Keratinocyte (primary cell): ENCODE results near the gene THOC6. TPM values are rescaled to one million over a fixed set of nuclear protein-coding genes. Genes with fewer than 3 reads are reported as not detected.

ENCODE experiments used
- DNase-seq: peaks from one replicate; pipeline ENCODE4 v3.0.0-alpha.2; 2011; ENCODE audit warnings: low read depth, missing footprints, low spot score
- FAIRE-seq: peaks from 2 replicates; lab custom pipeline; 2011; peaks lifted over from hg19 to GRCh38; lab: Jason Lieb, UNC
- H2AFZ ChIP-seq: 2 replicates; pipeline ENCODE4 v1.6.0; 2012; ENCODE audit warnings: low read length, control low read depth, inconsistent platforms; ENCODE audit not compliant: control insufficient read depth
- H3K27ac ChIP-seq: 2 replicates; pipeline ENCODE4 v1.5.1; 2011; ENCODE audit warnings: low read length; ENCODE audit not compliant: control insufficient read depth, insufficient read depth
- H3K27me3 ChIP-seq: 3 replicates; pipeline ENCODE4 v1.6.0; 2011; ENCODE audit warnings: low read length; ENCODE audit not compliant: control insufficient read depth, insufficient read depth; ENCODE audit errors: extremely low read depth
- H3K36me3 ChIP-seq, 2 experiments: 2 replicates in 1 of 2; 3 replicates in 1 of 2; pipeline ENCODE4 v1.5.1; 2011; ENCODE audit warnings: low read length in 2 of 2, mild to moderate bottlenecking in 1 of 2; ENCODE audit not compliant: control insufficient read depth in 2 of 2, insufficient read depth in 2 of 2; ENCODE audit errors: extremely low read depth in 1 of 2
- H3K4me1 ChIP-seq: 3 replicates; pipeline ENCODE4 v1.5.1; 2011; ENCODE audit warnings: low read length; ENCODE audit not compliant: control insufficient read depth, insufficient read depth; ENCODE audit errors: extremely low read depth
- H3K4me2 ChIP-seq: 3 replicates; pipeline ENCODE4 v1.6.0; 2011; ENCODE audit warnings: low read depth, low read length; ENCODE audit not compliant: control insufficient read depth, insufficient read depth; ENCODE audit errors: extremely low read depth
- H3K4me3 ChIP-seq, 3 experiments: fragments of 200-600 bp in 1 of 3; sonication (generic) in 1 of 3; 2 replicates in 2 of 3; 3 replicates in 1 of 3; pipeline ENCODE4 v1.5.1; 2011 to 2016; ENCODE audit warnings: low read length in 3 of 3, mild to moderate bottlenecking in 3 of 3, control low read depth in 2 of 3, inconsistent platforms in 1 of 3, low read depth in 1 of 3, mixed read lengths in 1 of 3, mixed run types in 1 of 3, moderate library complexity in 1 of 3; ENCODE audit not compliant: control insufficient read depth in 2 of 3, insufficient read depth in 2 of 3; ENCODE audit errors: extremely low read depth in 1 of 3
- H3K79me2 ChIP-seq: 2 replicates; pipeline ENCODE4 v1.6.0; 2012; ENCODE audit warnings: low read length; ENCODE audit not compliant: control insufficient read depth, insufficient read depth
- H3K9ac ChIP-seq: 3 replicates; pipeline ENCODE4 v1.6.0; 2011; ENCODE audit warnings: low read length; ENCODE audit not compliant: control insufficient read depth, insufficient read depth; ENCODE audit errors: extremely low read depth
- H3K9me1 ChIP-seq: 3 replicates; pipeline ENCODE4 v1.6.0; 2011; ENCODE audit warnings: low read length; ENCODE audit not compliant: control insufficient read depth, insufficient read depth; ENCODE audit errors: extremely low read depth
- H3K9me3 ChIP-seq: 2 replicates; pipeline ENCODE4 v1.5.1; 2012; ENCODE audit warnings: low read depth, low read length; ENCODE audit not compliant: control insufficient read depth
- H4K20me1 ChIP-seq: 3 replicates; pipeline ENCODE4 v1.6.0; 2011; ENCODE audit warnings: low read length; ENCODE audit not compliant: control insufficient read depth, insufficient read depth; ENCODE audit errors: extremely low read depth
- CTCF ChIP-seq, 3 experiments: IDR thresholded peaks in 1 of 3; conservative IDR thresholded peaks in 1 of 3; optimal IDR thresholded peaks in 1 of 3; 2 replicates in 2 of 3; 3 replicates in 1 of 3; pipeline versions ENCODE3 to v1.5.1; 2011; ENCODE audit warnings: low read length in 3 of 3, mild to moderate bottlenecking in 3 of 3, moderate library complexity in 2 of 3, control low read depth in 1 of 3, inconsistent platforms in 1 of 3; ENCODE audit not compliant: insufficient read depth in 2 of 3; ENCODE audit errors: extremely low read depth in 1 of 3
- EZH2 ChIP-seq: IDR thresholded peaks from one replicate; pipeline ENCODE4 v1.6.1; 2012; ENCODE audit warnings: inconsistent platforms, mild to moderate bottlenecking, low read length, moderate library complexity
- dilution Hi-C: fragments of 300-500 bp; cut with MboI; formaldehyde crosslinking; loops from one replicate; pipeline ENCODE4 v1.7.0; 2020; ENCODE audit warnings: low sequenced_read_pairs; ENCODE audit not compliant: extremely low pct_ligation_motif_present
- polyA plus RNA-seq, 5 experiments: library from polyadenylated mRNA; depleted of rRNA in 3 of 5; stranded (reverse) in 3 of 5; stranded (forward) in 1 of 5; unstranded in 1 of 5; fragments of >200 nt; gene quantifications; 1 replicate in 1 of 5; 2 replicates in 3 of 5; 3 replicates in 1 of 5; pipeline versions ENCODE4 v1.2.1 to v1.2.3, GENCODE V29; 2011 to 2012; ENCODE audit warnings: missing spikeins in 2 of 5, low read depth in 1 of 5, low replicate concordance in 1 of 5

The THOC6 gene
- polyA plus RNA-seq, 1 donor (not counting 4 experiments of a cell fraction or from before 2014, with no cell fraction given): 10.3 TPM

- no peaks in the 10 kb centered on the region for H3K9me1 ChIP-seq
- no peak for DNase-seq
- dilution Hi-C loops: no loop called here
- TF ChIP-seq CTCF (optimal IDR thresholded peaks at IDR 0.05 in 1 of 3, IDR thresholded peaks at IDR 0.05 in 1 of 3, conservative IDR thresholded peaks at IDR 0.05 in 1 of 3; ENCODE audit: extremely low read depth in 1 of 3, insufficient read depth in 2 of 3, low read length in 3 of 3): no peak
- TF ChIP-seq EZH2: no peak
- no peak overlapping the region for H2AFZ ChIP-seq
- no peaks in the 10 kb centered on the region for H3K36me3 ChIP-seq
- no peaks in the 10 kb centered on the region for H3K27me3 ChIP-seq
- H3K9me3 ChIP-seq: no peaks in the 10 kb centered on the region
- no peak for FAIRE-seq
- no peak overlapping the region for H3K9ac ChIP-seq
- no peak overlapping the region for H3K27ac ChIP-seq
- H4K20me1 ChIP-seq: no peaks in the 10 kb centered on the region
- no peak overlapping the region for H3K4me3 ChIP-seq
- H3K4me1 ChIP-seq: peaks cover 24% of the 10 kb centered on the region
- H3K4me2 ChIP-seq: no peak overlapping the region
- H3K79me2 ChIP-seq: no peaks in the 10 kb centered on the region
Observed at GRCh38 chr16:2985462-2985861, 38.4 kb upstream of the THOC6 start.

GRCh38 chr16:2985893-2986355 lies 37.9 kb upstream of the THOC6 start:
- Histone ChIP-seq H3K27ac (no peak overlapping the region), H3K9me1 (no peaks in the 10 kb centered on the region), H3K27me3 (no peaks in the 10 kb centered on the region), H3K4me2 (no peak overlapping the region), H3K4me1 (peaks cover 24% of the 10 kb centered on the region), H3K9me3 (no peaks in the 10 kb centered on the region), H3K9ac (no peak overlapping the region), H3K79me2 (no peaks in the 10 kb centered on the region), H3K4me3 (no peak overlapping the region), H2AFZ (no peak overlapping the region), H4K20me1 (no peaks in the 10 kb centered on the region), H3K36me3 (no peaks in the 10 kb centered on the region)
- dilution Hi-C loops: no loop called here
- FAIRE-seq: no peak
- TF ChIP-seq EZH2 (no peak), CTCF (optimal IDR thresholded peaks at IDR 0.05 in 1 of 3, IDR thresholded peaks at IDR 0.05 in 1 of 3, conservative IDR thresholded peaks at IDR 0.05 in 1 of 3; ENCODE audit: extremely low read depth in 1 of 3, insufficient read depth in 2 of 3, low read length in 3 of 3) (no peak)
- no peak for DNase-seq
